GM21825 (cell line): Measurements from ENCODE around the gene EBP.
"Not testable (repeated sequence)": the region's sequence is repeated elsewhere in the genome, so short reads cannot be mapped to it uniquely, and the experiment has no call there.

Experiments used
- ATAC-seq: cut with Tn5 transposase; IDR thresholded peaks from one replicate; pipeline ENCODE4 v1.9.1; 2021; ENCODE audit warnings: mild to moderate bottlenecking, moderate library complexity; ENCODE audit not compliant: unreplicated experiment

EBP gene

GRCh38 chrX:48520976-48521352, 644 bp upstream of the EBP start:
- ATAC-seq, result no peak

GRCh38 chrX:48522291-48522690, 683 bp downstream of the EBP start:
- no peak for ATAC-seq

GRCh38 chrX:48523682-48524081, 2.1 kb downstream of the EBP start:
- no peak for ATAC-seq

GRCh38 chrX:48525853-48526252, 4.2 kb downstream of the EBP start:
- ATAC-seq, result not testable (repeated sequence)

- no peak for ATAC-seq
Observed at GRCh38 chrX:48530736-48531135, 9.1 kb downstream of the EBP start.

GRCh38 chrX:48531358-48531959, 9.9 kb downstream of the EBP start:
- ATAC-seq, result no peak

- ATAC-seq, result no peak
Observed at GRCh38 chrX:48532161-48532560, 10.6 kb downstream of the EBP start.

- ATAC-seq, result no peak
Observed at GRCh38 chrX:48533165-48533564, 11.6 kb downstream of the EBP start.

- ATAC-seq, result no peak
Observed at GRCh38 chrX:48538641-48539344, 17.2 kb downstream of the EBP start.

- ATAC-seq, result peak; percentile 73
Observed at GRCh38 chrX:48539345-48540027, 17.9 kb downstream of the EBP start, which contains the start of gene TBC1D25. Gene TBC1D25, plus strand, starts transcription at chrX:48539714. Its CDS starts 84 bp downstream, at chrX:48539798.

- ATAC-seq, result peak; percentile 22
Observed at GRCh38 chrX:48540028-48540375, 18.4 kb downstream of the EBP start.

GRCh38 chrX:48540480-48540879, 18.9 kb downstream of the EBP start:
- ATAC-seq, result no peak

GRCh38 chrX:48541140-48541814, 19.7 kb downstream of the EBP start:
- ATAC-seq, result no peak

- ATAC-seq, result no peak
Observed at GRCh38 chrX:48548871-48549270, 27.3 kb downstream of the EBP start.

- not testable (repeated sequence) for ATAC-seq
Observed at GRCh38 chrX:48555731-48556325, 34.2 kb downstream of the EBP start.

- ATAC-seq, result no peak
Observed at GRCh38 chrX:48558271-48558670, 36.7 kb downstream of the EBP start.

GRCh38 chrX:48559636-48560035, 38.0 kb downstream of the EBP start:
- no peak for ATAC-seq

- ATAC-seq, result no peak
Observed at GRCh38 chrX:48560056-48560455, 38.4 kb downstream of the EBP start.

GRCh38 chrX:48560681-48561080, 39.1 kb downstream of the EBP start:
- ATAC-seq, result no peak

GRCh38 chrX:48569958-48570357, 48.4 kb downstream of the EBP start:
- peak; percentile 41 for ATAC-seq

- no peak for ATAC-seq
Observed at GRCh38 chrX:48573690-48574269, 52.2 kb downstream of the EBP start.
